HT-29 (cell line): ENCODE results near the gene TENT5C. TPM values are rescaled to one million over a fixed set of nuclear protein-coding genes. Genes with fewer than 3 reads are reported as not detected.

Experiments
- DNase-seq: peaks from one replicate; pipeline ENCODE4 v3.0.0-alpha.2; 2015; ENCODE audit warnings: low spot score
- total RNA-seq: library from RNA; depleted of rRNA; stranded (reverse); fragments of >200 nt; shearing (Covaris generic); gene quantifications from 2 replicates; pipeline ENCODE4 v1.2.3, GENCODE V29; 2014

The TENT5C gene
- total RNA-seq, 1 experiment from 2014 or later, result 0.13 TPM

GRCh38 chr1:117591252-117591651 lies 14.6 kb upstream of the TENT5C start:
- DNase-seq, result peak; percentile 51

- no peak for DNase-seq
Observed at GRCh38 chr1:117592155-117592554, 13.7 kb upstream of the TENT5C start.

GRCh38 chr1:117594261-117594990 lies 11.4 kb upstream of the TENT5C start:
- no peak for DNase-seq

GRCh38 chr1:117596023-117596720 lies 9.7 kb upstream of the TENT5C start:
- DNase-seq, result no peak

- no peak for DNase-seq
Observed at GRCh38 chr1:117598489-117598888, 7.4 kb upstream of the TENT5C start.

GRCh38 chr1:117599286-117600221 lies 6.3 kb upstream of the TENT5C start:
- DNase-seq, result no peak

- no peak for DNase-seq
Observed at GRCh38 chr1:117600325-117600943, 5.4 kb upstream of the TENT5C start.

GRCh38 chr1:117600966-117601365 lies 4.9 kb upstream of the TENT5C start:
- no peak for DNase-seq

GRCh38 chr1:117602862-117603261 lies 3.0 kb upstream of the TENT5C start:
- DNase-seq, result no peak

GRCh38 chr1:117605164-117605773 lies 579 bp upstream of the TENT5C start:
- no peak for DNase-seq

GRCh38 chr1:117606649-117607430 lies 992 bp downstream of the TENT5C start:
- DNase-seq, result peak; percentile 37

GRCh38 chr1:117607471-117607870 lies 1.6 kb downstream of the TENT5C start:
- DNase-seq, result no peak

GRCh38 chr1:117608115-117608615 lies 2.3 kb downstream of the TENT5C start:
- DNase-seq, result no peak

- no peak for DNase-seq
Observed at GRCh38 chr1:117608758-117609157, 2.9 kb downstream of the TENT5C start.

GRCh38 chr1:117609471-117609911 lies 3.6 kb downstream of the TENT5C start:
- DNase-seq, result no peak

- no peak for DNase-seq
Observed at GRCh38 chr1:117610036-117610435, 4.2 kb downstream of the TENT5C start.

- DNase-seq, result no peak
Observed at GRCh38 chr1:117611121-117611601, 5.3 kb downstream of the TENT5C start.

- DNase-seq, result no peak
Observed at GRCh38 chr1:117611894-117612483, 6.1 kb downstream of the TENT5C start.

- no peak for DNase-seq
Observed at GRCh38 chr1:117612517-117613248, 6.8 kb downstream of the TENT5C start.
